Ishikawa (cell line): Measurements from ENCODE around the gene TMEM108.

ENCODE experiments used
- CEBPB ChIP-seq: IDR thresholded peaks from 2 replicates; pipeline ENCODE4 v1.6.1; 2012
- CREB1 ChIP-seq: IDR thresholded peaks from 2 replicates; pipeline ENCODE4 v1.6.1; 2012; ENCODE audit warnings: low read depth
- EGR1 ChIP-seq: IDR thresholded peaks from 2 replicates; pipeline ENCODE4 v1.6.1; 2012
- EP300 ChIP-seq: IDR thresholded peaks from 2 replicates; pipeline ENCODE4 v1.6.1; 2012; ENCODE audit warnings: borderline replicate concordance
- FOXM1 ChIP-seq: IDR thresholded peaks from 2 replicates; pipeline ENCODE4 v1.6.1; 2012; ENCODE audit warnings: low read depth, borderline replicate concordance
- MAX ChIP-seq: IDR thresholded peaks from 2 replicates; pipeline ENCODE4 v1.6.1; 2012
- NFIC ChIP-seq: IDR thresholded peaks from 2 replicates; pipeline ENCODE4 v1.6.1; 2012
- RAD21 ChIP-seq: IDR thresholded peaks from 2 replicates; pipeline ENCODE4 v1.6.1; 2012; ENCODE audit warnings: low read depth
- REST ChIP-seq: IDR thresholded peaks from 2 replicates; pipeline ENCODE4 v1.6.1; 2012; ENCODE audit warnings: low read depth, mild to moderate bottlenecking
- TAF1 ChIP-seq: IDR thresholded peaks from 2 replicates; pipeline ENCODE4 v1.6.1; 2012; ENCODE audit warnings: low read depth, mild to moderate bottlenecking
- TCF12 ChIP-seq: IDR thresholded peaks from 2 replicates; pipeline ENCODE4 v1.6.1; 2012; ENCODE audit warnings: low read depth
- TEAD4 ChIP-seq: IDR thresholded peaks from 2 replicates; pipeline ENCODE4 v1.6.1; 2012
- USF1 ChIP-seq: IDR thresholded peaks from 2 replicates; pipeline ENCODE4 v1.6.1; 2012
- YY1 ChIP-seq: IDR thresholded peaks from 2 replicates; pipeline ENCODE4 v1.6.1; 2012; ENCODE audit warnings: low read depth
- ZBTB7A ChIP-seq: IDR thresholded peaks from 2 replicates; pipeline ENCODE4 v1.6.1; 2012; ENCODE audit warnings: low read depth

The TMEM108 gene

GRCh38 chr3:133069556-133070286 is 31.5 kb downstream of the TMEM108 start:
- no peak for TF ChIP-seq USF1
- TF ChIP-seq CREB1 = no peak
- no peak for TF ChIP-seq FOXM1
- TF ChIP-seq RAD21 = no peak
- no peak for TF ChIP-seq EP300
- TF ChIP-seq YY1 = no peak
- TF ChIP-seq TCF12 = no peak
- TF ChIP-seq TAF1 = no peak
- no peak for TF ChIP-seq ZBTB7A
- TF ChIP-seq EGR1 = no peak
- TF ChIP-seq CEBPB = no peak
- no peak for TF ChIP-seq REST
- no peak for TF ChIP-seq TEAD4
- no peak for TF ChIP-seq NFIC
- no peak for TF ChIP-seq MAX

GRCh38 chr3:133074977-133075376 is 36.8 kb downstream of the TMEM108 start:
- TF ChIP-seq TCF12 = no peak
- no peak for TF ChIP-seq REST
- no peak for TF ChIP-seq CREB1
- TF ChIP-seq USF1 = no peak
- TF ChIP-seq RAD21 = no peak
- no peak for TF ChIP-seq FOXM1
- TF ChIP-seq YY1 = no peak
- TF ChIP-seq TAF1 = no peak
- TF ChIP-seq EP300 = no peak
- TF ChIP-seq ZBTB7A = no peak
- TF ChIP-seq MAX = no peak
- TF ChIP-seq EGR1 = no peak
- no peak for TF ChIP-seq NFIC
- TF ChIP-seq CEBPB = no peak

GRCh38 chr3:133077688-133078087 is 39.5 kb downstream of the TMEM108 start:
- TF ChIP-seq YY1 = no peak
- TF ChIP-seq RAD21 = no peak
- no peak for TF ChIP-seq NFIC
- no peak for TF ChIP-seq ZBTB7A
- TF ChIP-seq TEAD4 = no peak
- no peak for TF ChIP-seq FOXM1
- no peak for TF ChIP-seq USF1
- no peak for TF ChIP-seq TAF1

- TF ChIP-seq MAX (no peak), EGR1 (no peak), YY1 (no peak), NFIC (no peak), CEBPB (no peak), USF1 (no peak), RAD21 (no peak)
Measured at GRCh38 chr3:133079621-133080020, 41.4 kb downstream of the TMEM108 start.

- TF ChIP-seq EP300 (no peak), EGR1 (no peak), CREB1 (no peak), ZBTB7A (no peak), MAX (no peak), REST (no peak), CEBPB (no peak), TCF12 (no peak), RAD21 (no peak), USF1 (no peak), YY1 (no peak), NFIC (no peak)
Measured at GRCh38 chr3:133081016-133081415, 42.8 kb downstream of the TMEM108 start.
